GM19238 (cell line): ENCODE measurements around the gene LHX3.
"Not testable (repeated sequence)": the region's sequence is repeated elsewhere in the genome, so short reads cannot be mapped to it uniquely, and the experiment has no call there.

Experiments
- DNase-seq: peaks from one replicate; pipeline ENCODE4 v3.0.0; 2011; ENCODE audit warnings: low spot score; ENCODE audit not compliant: insufficient read length

LHX3 gene

DNA sequence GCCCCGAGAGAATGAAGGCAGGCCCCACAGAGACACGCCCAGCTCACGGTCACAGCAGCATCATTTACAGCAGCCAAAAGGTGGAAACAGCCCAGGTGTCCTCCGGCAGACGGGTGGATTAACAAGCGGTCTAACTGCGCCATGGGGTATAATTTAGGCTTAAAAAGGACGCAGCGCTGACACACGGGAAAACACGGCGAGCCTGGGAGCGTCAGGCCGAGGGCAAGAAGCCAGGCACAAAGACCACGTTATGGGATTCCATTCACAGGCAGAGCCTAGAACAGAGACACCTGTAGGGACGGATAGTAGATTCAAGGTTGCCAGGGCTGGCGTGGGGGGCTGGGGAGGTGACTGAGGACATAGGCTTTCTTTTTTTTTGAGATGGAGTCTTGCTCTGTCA lies 49.4 kb downstream of the LHX3 start:
- DNase-seq = no peak

DNA sequence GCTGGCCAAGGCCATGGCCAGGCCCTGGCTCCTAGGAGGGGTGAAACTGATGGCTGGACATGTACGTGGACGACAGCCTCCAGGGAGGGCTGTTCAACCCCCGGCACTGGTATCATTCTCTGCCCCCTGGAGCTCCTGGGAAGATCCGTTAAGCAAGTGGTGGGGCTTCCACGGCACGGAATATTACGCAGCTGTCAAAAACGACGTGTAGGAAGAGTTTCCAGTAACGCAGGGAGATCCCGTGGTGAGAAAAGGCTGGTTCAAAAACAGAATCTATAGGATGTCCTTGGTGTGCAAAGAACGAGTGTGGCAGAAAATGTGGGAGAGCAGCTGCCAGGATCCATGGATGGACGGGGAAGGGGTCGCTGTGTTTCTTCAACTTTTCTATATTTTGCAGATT lies 50.0 kb downstream of the LHX3 start:
- DNase-seq = no peak

DNA sequence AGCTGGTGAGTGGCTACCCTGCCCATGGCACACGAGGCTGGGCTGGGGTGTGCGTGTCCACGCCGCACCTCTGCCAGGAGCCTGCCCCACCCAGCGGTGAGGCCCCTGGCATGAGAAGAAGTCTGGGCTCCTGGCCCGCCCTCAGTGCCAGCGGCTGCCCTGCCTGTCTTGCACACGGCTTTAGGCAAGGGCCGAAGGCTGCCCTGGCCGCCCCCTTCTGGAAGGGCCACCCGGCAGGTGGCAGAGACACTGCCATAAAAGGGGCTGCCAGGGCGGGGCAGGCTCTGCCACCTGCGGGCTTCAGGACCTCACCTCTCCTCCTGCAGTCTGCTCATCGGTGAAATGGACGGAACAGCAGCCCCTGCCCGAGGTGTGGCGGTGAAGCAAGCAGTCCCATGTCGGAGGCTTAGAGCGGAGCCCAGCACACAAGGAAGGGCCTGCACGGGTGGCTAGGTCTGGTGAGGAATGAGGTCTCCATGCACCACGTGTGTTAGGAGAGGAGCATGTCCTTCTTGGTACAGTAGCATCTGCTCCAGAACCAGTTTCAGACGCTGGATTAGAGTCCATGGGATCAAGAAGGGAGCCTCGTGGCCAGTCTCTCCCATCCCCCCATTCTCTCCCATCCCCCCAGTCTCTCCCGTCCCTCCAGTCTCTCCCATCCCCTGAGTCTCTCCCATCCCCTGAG lies 51.4 kb downstream of the LHX3 start:
- no peak for DNase-seq

DNA sequence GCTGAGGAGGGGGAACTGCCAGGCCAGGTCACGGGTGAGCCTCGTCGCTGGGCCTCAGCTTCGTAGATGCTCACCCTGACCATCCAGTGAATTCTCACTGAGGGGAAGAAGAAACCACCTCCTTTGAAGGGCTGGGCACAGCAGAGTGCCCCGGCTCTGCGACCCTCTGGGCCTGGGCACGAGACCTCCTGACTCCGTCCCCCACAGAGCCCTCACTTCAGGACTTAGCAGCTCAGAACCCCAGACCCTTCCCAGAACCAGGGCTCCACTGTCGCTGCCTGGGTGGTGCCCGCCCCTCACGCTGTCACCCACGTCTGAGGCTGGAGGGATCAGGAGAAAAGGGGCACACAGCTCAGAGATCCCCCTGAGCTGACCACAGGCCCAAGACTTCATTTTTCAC lies 52.0 kb downstream of the LHX3 start:
- no peak for DNase-seq

DNA sequence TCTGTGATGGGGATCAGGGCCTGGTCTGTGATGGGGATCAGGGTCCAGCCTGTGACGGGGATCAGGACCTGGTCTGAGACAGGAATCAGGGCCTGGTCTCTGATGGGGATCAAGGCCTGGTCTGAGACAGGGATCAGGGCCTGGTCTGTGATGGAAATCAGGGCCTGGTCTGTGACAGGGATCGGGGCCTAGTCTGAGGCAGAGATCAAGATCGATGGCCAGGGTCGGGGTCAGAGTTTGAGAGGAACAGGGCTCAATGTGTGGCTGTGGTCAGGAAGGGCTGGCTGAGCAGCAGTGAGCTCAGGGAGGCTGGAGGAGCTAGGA lies 52.4 kb downstream of the LHX3 start:
- no peak for DNase-seq

DNA sequence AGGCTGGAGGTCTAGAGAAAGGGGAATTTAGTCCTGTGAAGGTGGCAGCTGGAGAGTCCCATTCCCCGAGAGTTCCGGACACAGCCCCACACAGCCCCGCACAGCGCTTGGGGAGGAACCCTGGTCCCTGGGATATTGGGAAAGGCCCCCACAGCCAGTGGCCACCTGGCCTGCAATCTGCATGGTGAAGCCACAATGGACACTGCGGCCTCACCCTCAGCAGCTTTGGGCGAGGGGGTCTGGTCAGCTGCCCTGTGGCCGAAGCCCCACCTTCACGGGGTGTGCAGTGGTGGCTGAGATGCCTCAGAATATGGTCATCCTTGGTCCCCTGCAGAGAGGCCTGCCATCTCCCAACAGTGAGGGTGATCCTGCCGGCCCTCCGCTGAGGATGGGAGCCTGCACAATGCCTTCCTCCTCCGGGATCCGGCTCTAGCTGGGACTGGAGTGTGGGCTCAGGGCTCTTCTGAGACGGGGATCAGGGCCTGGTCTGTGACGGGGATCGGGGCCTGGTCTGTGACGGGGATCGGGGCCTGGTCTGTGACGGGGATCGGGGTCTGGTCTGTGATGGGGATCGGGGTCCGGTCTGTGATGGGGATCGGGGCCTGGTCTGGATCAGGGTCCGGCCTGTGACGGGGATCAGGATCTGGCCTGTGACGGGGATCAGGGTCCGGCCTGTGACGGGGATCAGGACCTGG lies 52.9 kb downstream of the LHX3 start:
- no peak for DNase-seq

DNA sequence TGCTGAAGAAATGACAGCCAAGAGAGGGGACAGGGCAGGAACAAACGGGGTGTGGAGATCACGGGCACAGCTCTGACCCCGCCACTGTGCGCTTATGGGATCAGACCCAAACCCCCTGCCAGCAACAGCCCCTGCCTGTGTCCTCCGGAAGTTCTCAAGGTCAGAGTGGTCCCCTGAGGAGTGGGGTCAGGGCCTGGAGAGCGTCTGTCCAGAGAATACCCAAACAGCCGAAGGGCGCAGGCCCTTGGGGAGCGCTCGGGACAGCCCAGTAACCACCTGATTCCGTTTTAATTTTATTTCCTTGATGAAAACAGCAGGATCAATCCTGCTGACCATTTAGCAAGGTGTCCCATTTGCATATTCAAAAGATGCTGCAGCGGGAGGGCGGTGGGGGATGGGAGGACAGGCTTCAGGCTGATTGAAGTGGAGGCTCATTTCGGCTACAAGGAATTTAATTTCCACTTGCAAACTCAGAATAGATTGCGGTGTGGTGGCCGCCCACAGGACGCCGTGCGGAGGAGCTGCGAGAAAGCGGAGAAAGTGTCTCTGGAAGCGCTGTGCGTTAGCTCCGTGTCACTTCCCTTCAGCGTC lies 53.6 kb downstream of the LHX3 start:
- no peak for DNase-seq

DNA sequence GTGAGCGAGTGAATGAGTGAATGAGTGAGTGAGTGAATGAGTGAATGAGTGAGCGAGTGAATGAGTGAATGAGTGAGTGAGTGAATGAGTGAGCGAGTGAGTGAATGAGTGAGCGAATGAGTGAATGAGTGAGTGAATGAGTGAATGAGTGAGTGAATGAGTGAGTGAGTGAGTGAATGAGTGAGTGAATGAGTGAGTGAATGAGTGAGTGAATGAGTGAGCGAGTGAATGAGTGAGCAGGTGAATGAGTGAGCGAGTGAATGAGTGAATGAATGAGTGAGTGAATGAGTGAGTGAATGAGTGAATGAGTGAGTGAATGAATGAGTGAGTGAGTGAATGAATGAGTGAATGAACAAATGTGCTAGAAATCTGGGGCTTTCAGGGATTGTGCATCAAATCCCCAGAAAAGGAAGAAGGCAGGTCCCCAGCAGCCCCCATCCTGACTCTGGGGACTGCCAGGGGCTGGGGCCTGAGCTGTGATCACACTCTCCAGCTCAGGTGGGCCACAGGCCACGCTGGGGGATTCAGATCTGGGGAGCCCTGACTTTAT lies 54.2 kb downstream of the LHX3 start:
- not testable (repeated sequence) for DNase-seq

DNA sequence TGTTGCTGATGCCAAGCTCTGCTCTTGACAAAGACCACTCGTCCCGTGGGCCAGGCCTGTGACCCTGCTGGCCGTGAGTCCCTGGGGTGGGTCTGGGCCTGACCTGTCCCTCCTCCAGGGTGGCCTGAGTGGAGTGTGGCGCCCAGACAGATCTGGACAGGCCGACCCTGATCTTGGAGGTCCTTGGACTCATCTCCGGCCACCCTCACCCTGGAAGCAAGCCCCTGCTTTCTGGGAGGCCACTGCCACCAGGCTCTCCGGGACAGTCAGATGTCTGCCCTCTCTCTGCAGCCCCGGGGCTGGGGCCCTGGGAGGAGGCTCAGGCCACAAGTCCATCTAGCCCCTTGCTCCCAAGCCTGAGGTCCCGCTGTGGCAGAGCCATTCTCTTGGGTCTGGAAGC lies 55.1 kb downstream of the LHX3 start:
- DNase-seq = no peak

DNA sequence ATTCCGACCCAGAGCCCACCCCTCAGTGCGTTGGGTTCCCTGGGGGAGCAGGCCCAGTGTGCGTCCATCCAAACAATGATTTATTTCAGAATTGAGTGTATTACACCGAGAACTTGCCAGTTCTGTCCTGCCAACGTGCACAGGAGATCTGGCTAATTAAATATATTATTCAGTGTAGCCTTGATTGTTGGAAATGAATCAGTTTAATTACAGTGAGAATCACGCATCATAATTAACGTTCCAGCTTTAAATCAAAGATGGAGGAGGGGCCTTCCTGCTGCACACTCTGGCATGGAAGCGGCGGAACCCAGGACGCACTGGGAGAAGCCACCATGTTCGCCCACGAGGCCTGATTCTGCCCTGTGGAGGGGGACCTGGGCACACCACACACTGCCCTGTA lies 55.6 kb downstream of the LHX3 start:
- DNase-seq = no peak

DNA sequence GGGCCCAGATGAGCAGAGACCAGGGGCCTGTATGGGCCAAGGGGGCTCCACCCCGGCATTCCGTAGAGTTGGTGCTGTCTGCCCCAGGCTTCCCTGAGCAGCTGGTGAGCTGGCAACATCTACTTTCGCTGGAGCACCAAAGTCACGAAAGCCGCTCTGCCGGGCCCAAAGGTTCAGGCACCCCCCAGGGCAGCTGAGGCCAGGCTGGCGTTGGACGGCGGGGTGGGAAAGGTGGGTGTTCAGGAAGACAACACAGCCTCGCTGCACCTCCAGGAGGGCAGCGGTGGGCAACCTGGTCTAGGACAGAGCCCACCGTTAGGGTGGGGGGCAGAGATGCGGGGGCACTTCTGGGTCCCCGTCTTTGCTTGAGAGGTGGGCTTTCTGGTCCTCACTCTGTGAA lies 56.2 kb downstream of the LHX3 start:
- DNase-seq = no peak

DNA sequence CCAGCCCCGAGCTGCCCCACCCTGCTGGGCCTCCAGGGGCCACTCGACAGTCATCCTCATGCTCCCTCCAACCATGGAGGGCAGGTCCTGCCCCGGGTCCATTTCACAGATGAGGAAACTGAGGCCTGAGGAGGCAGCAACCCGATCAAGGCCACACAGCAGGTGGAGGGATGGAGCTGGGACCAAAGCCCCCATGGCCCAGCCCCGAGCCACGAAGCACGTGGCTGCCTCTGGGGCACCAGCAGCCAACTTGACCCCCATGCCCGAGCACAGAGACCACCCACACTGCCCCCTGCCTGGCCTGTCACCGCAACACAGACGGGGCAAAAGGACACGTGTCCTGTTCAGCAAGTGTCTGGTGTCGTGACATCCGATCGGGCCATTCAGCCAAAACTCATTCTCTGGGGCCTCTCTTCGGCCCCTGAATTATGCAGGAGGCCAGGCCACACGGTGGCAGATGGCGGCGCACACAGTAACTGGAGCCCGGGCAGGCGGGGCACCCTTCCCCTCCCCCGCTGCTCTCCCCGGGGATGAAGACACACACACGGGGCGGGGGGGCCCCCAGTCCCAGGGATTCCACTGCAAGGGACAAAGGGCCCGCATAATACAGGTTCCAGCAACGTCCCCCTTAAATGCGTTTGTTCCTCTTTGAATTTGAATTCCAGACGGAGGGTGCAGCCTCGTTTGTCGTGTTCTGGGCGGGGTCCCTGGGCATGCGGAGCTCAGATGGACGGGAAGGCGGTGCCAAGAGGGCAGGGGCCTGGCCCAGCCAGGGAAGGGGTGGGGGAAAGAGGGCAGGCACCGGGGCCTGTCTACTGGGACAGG lies 56.8 kb downstream of the LHX3 start:
- DNase-seq = no peak

DNA sequence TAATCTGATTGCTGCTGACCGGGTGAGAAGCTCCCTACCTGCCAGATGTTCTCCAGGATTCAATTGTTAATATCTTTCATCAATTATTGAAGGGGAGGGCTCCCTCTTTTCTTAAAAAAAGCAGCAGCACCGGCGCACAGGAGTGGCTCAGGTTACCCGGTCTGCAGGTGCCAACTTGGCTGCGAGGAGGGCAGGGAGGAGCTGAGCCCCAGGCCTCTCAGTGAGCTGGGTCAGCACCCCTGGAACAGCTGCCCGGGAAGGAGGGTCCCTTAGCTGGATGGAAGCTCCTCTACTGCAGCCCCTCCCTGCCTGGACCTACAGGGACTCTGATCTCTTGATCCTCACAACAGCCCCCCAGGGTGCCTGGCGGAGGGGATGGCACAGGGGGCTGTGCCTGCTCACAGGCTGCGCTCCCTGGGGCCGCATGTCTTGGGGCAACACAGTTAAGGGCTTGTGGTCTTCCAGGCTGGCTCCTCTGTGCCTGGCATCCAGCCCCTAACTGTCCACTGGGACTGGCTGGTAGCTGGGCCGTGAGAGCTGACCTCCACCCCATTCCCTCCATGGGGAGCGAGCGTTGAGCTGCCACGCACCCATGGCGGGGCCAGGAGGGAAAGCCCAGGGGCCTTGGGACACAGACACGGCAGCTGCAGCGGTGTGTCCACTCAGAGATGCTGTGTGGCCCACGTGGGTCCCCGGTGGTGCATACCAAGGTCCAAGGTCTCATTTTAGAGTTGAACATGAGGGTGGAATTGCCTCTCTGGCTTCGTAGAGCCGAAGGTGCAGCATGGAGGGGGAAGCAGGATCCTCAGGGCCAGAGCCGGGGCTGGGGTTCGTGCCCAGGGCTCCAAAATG lies 57.7 kb downstream of the LHX3 start:
- no peak for DNase-seq
